Measurements from ENCODE around the gene MCRIP2.

MCRIP2 gene

DNA sequence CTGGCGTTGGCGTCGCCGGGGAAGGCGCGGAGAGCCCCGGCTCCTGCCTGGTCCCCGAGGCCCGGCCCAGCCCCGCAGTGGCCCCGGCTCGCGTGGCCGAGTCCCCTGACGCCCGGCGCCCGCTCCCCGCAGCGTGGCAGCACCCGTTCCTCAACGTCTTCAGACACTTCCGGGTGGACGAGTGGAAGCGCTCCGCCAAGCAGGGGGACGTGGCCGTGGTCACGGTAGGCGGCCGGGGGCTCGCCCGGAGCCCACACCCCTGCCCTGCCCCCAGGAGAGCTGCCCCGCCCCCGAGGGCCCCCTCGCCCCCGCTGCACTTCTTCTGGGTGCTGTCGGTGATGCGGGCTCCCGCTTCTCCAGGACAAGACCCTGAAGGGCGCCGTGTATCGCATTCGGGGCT is 8.0 kb downstream of the MCRIP2 start:
- no peak for DNase-seq

- no peak for DNase-seq
Observed at GRCh38 chr16:651844-652243, 10.2 kb downstream of the MCRIP2 start.

GRCh38 chr16:652454-653305 is 11.1 kb downstream of the MCRIP2 start:
- DNase-seq = no peak

GRCh38 chr16:654034-654433 is 12.4 kb downstream of the MCRIP2 start:
- DNase-seq = no peak

- DNase-seq = no peak
Observed at GRCh38 chr16:657487-657886, 15.9 kb downstream of the MCRIP2 start.

DNA sequence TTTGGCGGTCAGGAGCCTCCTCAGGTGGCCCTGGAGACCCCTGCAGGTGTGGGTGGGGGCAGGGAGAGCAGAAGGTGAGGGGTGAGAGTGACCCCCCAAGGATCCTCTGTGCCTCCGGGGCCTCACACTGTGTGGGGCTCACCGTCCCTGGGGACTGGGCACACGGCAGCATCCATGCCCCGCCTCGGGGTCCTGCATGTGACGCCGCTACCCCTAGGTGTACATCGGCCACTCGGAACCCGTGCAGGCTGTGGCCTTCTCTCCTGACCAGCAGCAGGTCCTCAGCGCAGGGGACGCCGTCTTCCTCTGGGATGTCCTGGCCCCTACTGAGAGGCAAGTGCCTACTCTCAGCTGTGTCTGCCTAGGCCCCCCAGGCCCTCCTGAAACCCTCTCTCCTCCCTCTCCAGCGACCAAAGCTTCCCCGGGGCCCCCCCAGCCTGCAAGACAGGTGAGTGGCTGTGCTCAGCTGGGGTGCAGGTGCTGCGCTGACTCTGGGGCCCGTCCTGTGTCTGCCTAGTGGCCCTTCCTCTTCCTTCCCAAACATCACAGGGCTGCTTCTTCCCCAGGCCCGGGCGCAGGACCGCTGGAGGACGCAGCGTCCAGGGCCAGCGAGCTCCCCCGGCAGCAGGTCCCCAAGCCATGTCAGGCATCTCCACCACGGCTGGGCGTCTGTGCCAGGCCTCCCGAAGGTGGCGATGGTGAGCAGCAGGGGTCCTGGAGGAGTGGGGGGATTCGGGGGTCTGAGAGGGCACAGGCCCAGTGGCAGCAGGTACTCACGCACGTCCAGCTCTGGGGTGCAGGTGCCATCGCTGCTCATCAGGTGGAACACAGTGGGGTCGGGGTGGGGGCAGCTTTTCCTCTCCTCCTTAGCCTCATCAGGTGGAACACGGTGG is 17.3 kb downstream of the MCRIP2 start:
- DNase-seq = no peak

- no peak for DNase-seq
Observed at GRCh38 chr16:659618-660017, 18.0 kb downstream of the MCRIP2 start.

DNA sequence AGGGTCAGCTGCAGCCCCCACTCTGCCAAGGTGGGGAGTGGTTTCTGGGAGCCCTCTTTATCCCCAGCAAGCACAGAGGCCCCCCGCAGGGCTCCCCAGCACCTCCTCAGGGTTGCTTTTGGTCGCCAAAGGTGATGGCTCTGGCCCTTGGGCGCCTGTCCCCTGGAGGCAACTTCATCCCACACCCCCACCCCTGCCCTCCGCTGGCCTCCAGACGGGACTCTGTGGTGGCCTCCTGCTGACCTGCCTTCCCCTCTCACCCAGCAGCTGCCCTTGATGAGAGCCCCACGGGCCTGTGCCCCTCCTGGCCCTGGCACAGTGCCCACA is 18.5 kb downstream of the MCRIP2 start:
- no peak for DNase-seq

DNA sequence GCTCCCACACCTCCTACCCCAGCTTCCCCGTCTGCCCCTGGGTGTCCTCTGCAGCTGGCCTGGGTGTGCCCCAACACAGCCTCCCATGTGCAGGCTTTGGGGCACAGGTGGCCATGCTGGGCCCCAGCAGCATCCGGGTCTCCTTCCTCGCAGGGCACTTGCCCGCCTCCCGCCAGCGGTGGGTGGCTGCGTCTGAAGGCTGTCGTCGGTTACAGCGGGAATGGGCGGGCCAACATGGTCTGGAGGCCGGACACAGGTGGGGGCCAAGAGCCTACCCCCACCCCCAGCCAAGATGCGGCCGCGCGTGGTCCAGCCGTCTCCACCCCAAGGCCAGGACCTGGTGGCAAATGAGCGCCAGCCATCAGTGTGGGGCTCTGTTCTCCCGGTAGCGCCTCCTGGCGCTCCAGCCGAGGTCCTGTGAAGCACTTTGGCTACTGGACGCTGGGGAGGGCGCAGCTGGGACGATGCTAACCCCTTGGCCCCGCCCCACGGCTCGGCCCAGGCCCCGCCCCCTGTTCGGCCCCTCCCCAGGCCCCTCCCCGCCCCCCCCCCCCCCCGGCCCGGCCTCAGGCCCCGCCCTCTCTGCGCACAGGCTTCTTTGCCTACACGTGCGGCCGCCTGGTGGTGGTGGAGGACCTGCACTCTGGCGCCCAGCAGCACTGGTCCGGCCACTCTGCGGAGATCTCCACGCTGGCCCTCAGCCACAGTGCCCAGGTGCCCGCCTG is 19.0 kb downstream of the MCRIP2 start:
- no peak for DNase-seq

DNA sequence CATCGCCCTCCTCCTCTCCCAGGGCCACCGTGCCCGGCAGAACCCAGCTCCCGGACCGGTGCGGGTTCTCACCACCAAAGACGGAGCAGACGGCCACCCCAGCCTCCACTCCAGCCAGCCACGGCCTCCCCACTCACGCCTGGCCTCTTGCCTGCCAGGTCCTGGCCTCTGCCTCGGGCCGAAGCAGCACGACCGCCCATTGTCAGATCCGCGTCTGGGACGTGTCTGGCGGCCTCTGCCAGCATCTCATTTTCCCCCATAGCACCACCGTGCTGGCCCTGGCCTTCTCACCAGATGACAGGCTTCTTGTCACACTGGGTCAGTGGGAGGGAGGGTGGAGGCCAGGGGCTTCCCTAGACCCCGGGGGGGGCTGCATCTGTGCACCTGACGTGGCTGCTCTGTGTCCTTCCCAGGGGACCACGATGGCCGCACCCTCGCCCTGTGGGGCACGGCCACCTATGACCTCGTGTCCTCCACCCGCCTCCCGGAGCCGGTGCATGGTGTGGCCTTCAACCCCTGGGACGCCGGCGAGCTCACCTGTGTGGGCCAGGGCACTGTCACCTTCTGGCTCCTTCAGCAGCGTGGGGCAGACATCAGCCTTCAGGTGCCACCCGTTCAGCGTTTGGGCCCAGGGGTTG is 19.7 kb downstream of the MCRIP2 start:
- DNase-seq = no peak

- DNase-seq = no peak
Observed at GRCh38 chr16:662095-662494, 20.5 kb downstream of the MCRIP2 start.

GRCh38 chr16:662597-662996 is 21.0 kb downstream of the MCRIP2 start:
- DNase-seq = no peak

DNA sequence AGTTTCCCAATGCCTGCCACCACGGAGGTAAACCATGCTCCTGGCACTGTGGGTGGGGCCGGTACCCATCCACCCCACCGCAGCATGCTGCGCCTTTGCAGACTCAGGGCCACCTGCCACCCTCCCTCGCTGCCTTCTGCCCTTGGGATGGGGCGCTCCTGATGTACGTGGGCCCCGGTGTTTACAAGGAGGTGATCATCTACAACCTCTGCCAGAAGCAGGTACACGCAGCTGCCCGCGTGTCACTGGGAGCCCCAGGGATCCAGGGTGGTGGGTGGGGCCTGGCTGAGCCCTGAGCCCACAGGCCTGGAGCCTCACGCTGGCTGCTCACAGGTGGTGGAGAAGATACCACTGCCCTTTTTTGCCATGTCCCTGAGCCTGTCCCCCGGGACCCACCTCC is 24.9 kb downstream of the MCRIP2 start:
- no peak for DNase-seq

- no peak for DNase-seq
Observed at GRCh38 chr16:667113-667779, 25.6 kb downstream of the MCRIP2 start.

GRCh38 chr16:667780-668518 is 26.3 kb downstream of the MCRIP2 start, which contains the start of gene RHOT2:
RHOT2 (plus strand) TSS chr16:668132; CDS start chr16:668200, 68 bp downstream.
- DNase-seq = peak; percentile 9

- no peak for DNase-seq
Observed at GRCh38 chr16:668519-669171, 27.0 kb downstream of the MCRIP2 start.

GRCh38 chr16:669666-670065 is 28.0 kb downstream of the MCRIP2 start:
- DNase-seq = no peak

DNA sequence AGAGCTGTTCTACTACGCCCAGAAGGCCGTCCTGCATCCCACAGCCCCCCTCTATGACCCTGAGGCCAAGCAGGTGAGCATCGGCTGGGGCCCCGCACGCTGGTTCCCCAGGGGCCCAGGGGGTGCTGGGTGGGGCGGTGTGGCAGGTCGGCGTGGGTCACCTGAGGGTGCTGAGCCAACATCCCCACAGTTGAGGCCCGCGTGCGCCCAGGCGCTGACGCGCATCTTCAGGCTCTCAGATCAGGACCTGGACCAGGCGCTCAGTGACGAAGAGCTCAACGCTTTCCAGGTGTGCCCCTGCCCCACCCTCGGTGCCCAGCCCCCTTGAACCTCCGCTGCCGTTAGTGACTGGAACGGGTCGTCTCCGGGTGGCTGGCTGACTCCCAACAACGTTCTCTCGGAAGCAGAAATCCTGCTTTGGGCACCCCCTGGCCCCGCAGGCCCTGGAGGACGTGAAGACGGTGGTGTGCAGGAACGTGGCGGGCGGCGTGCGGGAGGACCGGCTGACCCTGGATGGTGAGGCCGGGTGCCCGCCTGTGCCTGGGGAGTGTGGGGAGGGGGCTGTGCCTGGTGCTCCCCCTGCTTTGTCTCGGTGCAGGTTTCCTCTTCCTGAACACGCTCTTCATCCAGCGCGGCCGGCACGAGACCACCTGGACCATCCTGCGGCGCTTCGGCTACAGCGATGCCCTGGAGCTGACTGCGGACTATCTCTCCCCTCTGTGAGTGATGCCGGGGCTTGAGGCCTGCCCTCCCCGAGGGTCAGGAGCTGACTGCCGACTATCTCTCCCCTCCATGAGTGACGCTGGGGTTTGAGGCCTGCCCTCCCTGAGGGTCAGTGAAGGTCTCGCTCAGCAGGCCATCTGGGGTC is 29.1 kb downstream of the MCRIP2 start:
- DNase-seq = no peak

DNA sequence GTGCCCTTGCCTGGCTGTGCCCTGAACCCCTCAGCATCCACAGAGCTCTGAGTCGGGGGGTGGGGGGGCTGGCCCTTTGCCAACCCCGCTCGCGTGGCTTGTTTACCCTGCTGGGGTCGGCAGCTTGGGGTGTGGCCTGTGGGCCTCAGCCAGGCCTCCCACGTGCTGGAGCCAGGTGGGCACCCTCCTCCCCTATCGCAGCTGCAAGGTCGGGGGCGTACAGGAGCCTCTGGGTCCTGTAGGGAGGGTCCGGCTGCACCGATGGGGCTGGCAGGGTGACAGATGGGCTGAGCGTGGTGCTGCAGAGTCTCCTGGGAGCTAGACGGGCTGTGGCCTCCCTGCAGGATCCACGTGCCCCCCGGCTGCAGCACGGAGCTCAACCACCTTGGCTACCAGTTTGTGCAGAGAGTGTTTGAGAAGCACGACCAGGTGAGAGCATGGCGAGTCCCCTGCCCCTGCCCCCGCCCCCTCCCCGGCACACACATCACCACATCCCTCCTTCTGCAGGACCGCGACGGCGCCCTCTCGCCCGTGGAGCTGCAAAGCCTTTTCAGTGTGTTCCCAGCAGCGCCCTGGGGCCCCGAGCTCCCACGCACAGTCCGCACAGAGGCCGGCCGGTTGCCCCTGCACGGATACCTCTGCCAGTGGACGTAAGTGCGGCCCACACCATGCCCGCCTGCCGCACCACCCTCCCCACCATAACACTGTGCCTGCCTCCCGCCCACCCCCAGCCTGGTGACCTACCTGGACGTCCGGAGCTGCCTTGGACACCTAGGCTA is 29.9 kb downstream of the MCRIP2 start:
- DNase-seq = no peak

Data from NCI-H524 treated with DMSO at 0.1 percent for 48 hours (cell line).